HG03521 (cell line): Measurements from ENCODE around the gene SMARCB1.

Experiments used
- ATAC-seq: cut with Tn5 transposase; IDR thresholded peaks from one replicate; pipeline ENCODE4 v1.9.1; 2021; ENCODE audit warnings: mild to moderate bottlenecking, moderate library complexity; ENCODE audit not compliant: unreplicated experiment

The SMARCB1 gene

GRCh38 chr22:23874871-23875270 is 88.1 kb downstream of the SMARCB1 start:
- no peak for ATAC-seq

- ATAC-seq, result no peak
Measured at GRCh38 chr22:23875801-23876200, 89.0 kb downstream of the SMARCB1 start.

- no peak for ATAC-seq
Measured at GRCh38 chr22:23877566-23877965, 90.8 kb downstream of the SMARCB1 start.

GRCh38 chr22:23878219-23878618 is 91.5 kb downstream of the SMARCB1 start:
- no peak for ATAC-seq

GRCh38 chr22:23882370-23882769 is 95.6 kb downstream of the SMARCB1 start:
- ATAC-seq, result no peak

GRCh38 chr22:23883658-23884057 is 96.9 kb downstream of the SMARCB1 start:
- ATAC-seq, result no peak

GRCh38 chr22:23884140-23884539 is 97.4 kb downstream of the SMARCB1 start:
- ATAC-seq, result no peak
